Stomach (tissue), 9 donors: ENCODE results near the gene TTF1. TPM values are rescaled to one million over a fixed set of nuclear protein-coding genes. Genes with fewer than 3 reads are reported as not detected.
"Not testable (repeated sequence)": the region's sequence is repeated elsewhere in the genome, so short reads cannot be mapped to it uniquely, and the experiment has no call there.

Source experiments
- DNase-seq, 2 donors: peaks; one replicate each; pipeline versions ENCODE4 v3.0.0 to v3.0.0-alpha.2; 2013 to 2019
- H3K27ac ChIP-seq, 5 donors: fragments of 200-600 bp in 4 of 5; sonication (generic) in 4 of 5; one replicate each; pipeline ENCODE4 v1.5.1; 2013 to 2019; ENCODE audit warnings: mild to moderate bottlenecking in 1 of 5, moderate library complexity in 1 of 5
- H3K27me3 ChIP-seq, 3 donors: fragments of 200-600 bp; sonication (generic); one replicate each; pipeline ENCODE4 v1.5.1; 2017 to 2019; ENCODE audit warnings: mixed run types in 1 of 3
- H3K36me3 ChIP-seq, 4 donors: fragments of 200-600 bp; sonication (generic); 1 replicate in 3 of 4; 2 replicates in 1 of 4; pipeline ENCODE4 v1.5.1; 2016 to 2019
- H3K4me1 ChIP-seq, 4 donors: fragments of 200-600 bp; sonication (generic); one replicate each; pipeline ENCODE4 v1.5.1; 2016 to 2019
- H3K4me3 ChIP-seq, 4 donors: fragments of 200-600 bp; sonication (generic) in 3 of 4; one replicate each; pipeline ENCODE4 v1.5.1; 2016 to 2019; ENCODE audit warnings: mild to moderate bottlenecking in 1 of 4
- H3K9me3 ChIP-seq, 4 donors: fragments of 200-600 bp; sonication (generic); one replicate each; pipeline ENCODE4 v1.5.1; 2016 to 2019
- EP300 ChIP-seq: sonication (generic); formaldehyde crosslinking; IDR thresholded peaks from one replicate; pipeline ENCODE4 v1.6.1; 2017; ENCODE audit warnings: antibody characterized with exemption
- POLR2A ChIP-seq, 4 donors: fragments of 450-650 bp; IDR thresholded peaks; one replicate each; pipeline ENCODE4 v1.6.1; 2016; ENCODE audit warnings: antibody characterized with exemption in 4 of 4, control low read depth in 2 of 4, mild to moderate bottlenecking in 1 of 4, moderate library complexity in 1 of 4
- POLR2AphosphoS5 ChIP-seq, 3 donors: sonication (generic); formaldehyde crosslinking; IDR thresholded peaks; one replicate each; pipeline ENCODE4 v1.6.1; 2016; ENCODE audit warnings: antibody characterized with exemption in 3 of 3
- WGBS, 5 donors: extraction: QIAGEN DNeasy Blood & Tissue Kit in 3 of 5; methylation state at CpG; one replicate each; pipeline versions ENCODE4 v1.1.5 to v1.1.7; 2013 to 2018; 5-methylcytosine and 5-hydroxymethylcytosine counted together
- intact Hi-C: fragments of 100-400 bp; cut with DNase I; formaldehyde crosslinking; loops from one replicate; pipeline ENCODE4 v1.15.1; 2023; ENCODE audit warnings: low total_unique reads
- polyA plus RNA-seq, 3 donors: library from polyadenylated mRNA; stranded (reverse); fragments of 200-250 nt; gene quantifications; one replicate each; pipeline ENCODE4 v1.2.3, GENCODE V29; 2013
- total RNA-seq, 5 donors: library from RNA; depleted of rRNA; stranded (reverse); fragments of >200 nt; gene quantifications; one replicate each; pipeline versions ENCODE4 v1.1.0 to v1.2.3, GENCODE V29; 2014 to 2016
- TF ChIP-seq, protein P1 (sequence below), 7 experiments: fragments of 450-650 bp in 4 of 7; fragments of 200-600 bp in 3 of 7; sonication (generic) in 3 of 7; IDR thresholded peaks; one replicate each; pipeline ENCODE4 v1.5.1; 2016 to 2019; ENCODE audit warnings: antibody characterized with exemption in 7 of 7, control low read depth in 2 of 7, mild to moderate bottlenecking in 1 of 7
- donor health status: healthy with polysubstance abuse.
- donor health status: Bipolar disorder and iron deficiency.
- donor health status: healthy.

Gene TTF1
- total and polyA plus RNA-seq, 8 donors = 4.0 to 18.5 (median 12.1) TPM

DNA sequence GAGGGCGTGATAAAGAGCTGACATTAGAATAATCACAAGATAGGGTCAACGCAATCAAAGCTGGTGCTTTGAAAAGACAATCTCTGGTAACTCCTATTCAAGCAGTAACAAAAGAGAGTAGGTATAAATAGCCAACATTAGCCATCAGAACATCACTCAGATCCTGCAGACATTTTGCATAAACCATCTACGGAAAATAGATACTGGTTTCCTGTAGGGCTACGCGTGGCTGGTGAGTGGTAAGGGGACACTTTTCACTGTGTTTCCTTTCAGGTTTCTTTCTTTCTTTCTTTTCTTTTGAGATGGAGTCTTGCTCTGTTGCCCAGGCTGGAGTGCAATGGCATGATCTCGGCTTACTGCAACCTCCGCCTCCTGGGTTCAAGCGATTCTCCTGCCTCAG lies 22.3 kb downstream of the TTF1 start:
- no peak overlapping the region for H3K27ac ChIP-seq
- no peaks in the 10 kb centered on the region for H3K4me1 ChIP-seq
- WGBS, 5 donors = 88 to 94% (median 91%) methylated on average over 8 of the region's 8 CpGs
- no peak for DNase-seq
- H3K27me3 ChIP-seq = no peaks in the 10 kb centered on the region
- no peak overlapping the region for H3K4me3 ChIP-seq
- H3K36me3 ChIP-seq = peaks cover 41 to 100% (median 99%) of the 10 kb centered on the region in 4 donors
- TF ChIP-seq POLR2AphosphoS5 (IDR thresholded peaks at IDR 0.05) (no peak), EP300 (no peak), POLR2A (IDR thresholded peaks at IDR 0.05) (no peak)
- TF ChIP-seq, protein P1, sequence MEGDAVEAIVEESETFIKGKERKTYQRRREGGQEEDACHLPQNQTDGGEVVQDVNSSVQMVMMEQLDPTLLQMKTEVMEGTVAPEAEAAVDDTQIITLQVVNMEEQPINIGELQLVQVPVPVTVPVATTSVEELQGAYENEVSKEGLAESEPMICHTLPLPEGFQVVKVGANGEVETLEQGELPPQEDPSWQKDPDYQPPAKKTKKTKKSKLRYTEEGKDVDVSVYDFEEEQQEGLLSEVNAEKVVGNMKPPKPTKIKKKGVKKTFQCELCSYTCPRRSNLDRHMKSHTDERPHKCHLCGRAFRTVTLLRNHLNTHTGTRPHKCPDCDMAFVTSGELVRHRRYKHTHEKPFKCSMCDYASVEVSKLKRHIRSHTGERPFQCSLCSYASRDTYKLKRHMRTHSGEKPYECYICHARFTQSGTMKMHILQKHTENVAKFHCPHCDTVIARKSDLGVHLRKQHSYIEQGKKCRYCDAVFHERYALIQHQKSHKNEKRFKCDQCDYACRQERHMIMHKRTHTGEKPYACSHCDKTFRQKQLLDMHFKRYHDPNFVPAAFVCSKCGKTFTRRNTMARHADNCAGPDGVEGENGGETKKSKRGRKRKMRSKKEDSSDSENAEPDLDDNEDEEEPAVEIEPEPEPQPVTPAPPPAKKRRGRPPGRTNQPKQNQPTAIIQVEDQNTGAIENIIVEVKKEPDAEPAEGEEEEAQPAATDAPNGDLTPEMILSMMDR (IDR thresholded peaks at IDR 0.05) = no peak
- no peaks in the 10 kb centered on the region for H3K9me3 ChIP-seq
- intact Hi-C loops = no loop called here

GRCh38 chr9:132383462-132383883 lies 23.2 kb downstream of the TTF1 start:
- H3K4me3 ChIP-seq = no peak overlapping the region
- DNase-seq = no peak
- H3K27ac ChIP-seq = peak overlapping the region in 1 of 5 donors; percentile 7
- no peaks in the 10 kb centered on the region for H3K9me3 ChIP-seq
- WGBS, 5 donors = 80 to 89% (median 86%) methylated on average over 10 of the region's 10 CpGs
- TF ChIP-seq, protein P1 (IDR thresholded peaks at IDR 0.05) = no peak
- TF ChIP-seq POLR2AphosphoS5 (IDR thresholded peaks at IDR 0.05) (no peak), EP300 (no peak), POLR2A (IDR thresholded peaks at IDR 0.05) (no peak)
- peaks cover 40 to 100% (median 99%) of the 10 kb centered on the region in 4 donors for H3K36me3 ChIP-seq
- intact Hi-C loops = no loop called here
- H3K27me3 ChIP-seq = no peaks in the 10 kb centered on the region
- H3K4me1 ChIP-seq = no peaks in the 10 kb centered on the region

GRCh38 chr9:132381966-132382541 lies 24.6 kb downstream of the TTF1 start:
- no peaks in the 10 kb centered on the region for H3K27me3 ChIP-seq
- H3K36me3 ChIP-seq = peaks cover 33 to 100% (median 99%) of the 10 kb centered on the region in 4 donors
- TF ChIP-seq POLR2A (IDR thresholded peaks at IDR 0.05) (no peak), POLR2AphosphoS5 (IDR thresholded peaks at IDR 0.05) (no peak), EP300 (no peak)
- TF ChIP-seq, protein P1 (IDR thresholded peaks at IDR 0.05) = no peak
- DNase-seq = no peak
- 78 to 88% (median 84%) methylated on average over 9 of the region's 9 CpGs for WGBS, 5 donors
- intact Hi-C loops = no loop called here
- no peak overlapping the region for H3K4me3 ChIP-seq
- H3K9me3 ChIP-seq = no peaks in the 10 kb centered on the region
- H3K27ac ChIP-seq = no peak overlapping the region
- no peaks in the 10 kb centered on the region for H3K4me1 ChIP-seq

DNA sequence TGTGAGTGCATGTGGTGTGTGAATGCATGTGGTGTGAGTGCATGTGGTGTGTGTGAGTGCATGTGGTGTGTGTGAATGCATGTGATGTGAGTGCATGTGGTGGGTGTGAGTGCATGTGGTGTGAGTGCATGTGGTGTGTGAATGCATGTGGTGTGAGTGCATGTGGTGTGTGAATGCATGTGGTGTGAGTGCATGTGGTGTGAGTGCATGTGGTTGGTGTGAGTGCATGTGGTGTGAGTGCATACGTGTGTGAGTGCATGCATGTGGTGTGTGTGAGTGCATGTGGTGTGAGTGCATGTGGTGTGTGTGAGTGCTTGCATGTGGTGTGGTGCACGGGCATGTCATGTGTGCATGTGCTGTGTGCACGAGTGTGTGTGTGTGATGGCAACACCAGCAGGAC lies 28.2 kb downstream of the TTF1 start:
- H3K4me3 ChIP-seq, DNase-seq, H3K9me3 ChIP-seq, H3K27ac ChIP-seq, intact Hi-C loops, H3K4me1 ChIP-seq, H3K27me3 ChIP-seq: not testable (repeated sequence)
- WGBS, 5 donors = 86 to 97% (median 95%) methylated on average over 3 of the region's 3 CpGs
- H3K36me3 ChIP-seq = peaks cover 27 to 93% (median 88%) of the 10 kb centered on the region in 4 donors

- intact Hi-C loops, H3K9me3 ChIP-seq, H3K4me1 ChIP-seq, H3K27me3 ChIP-seq, H3K27ac ChIP-seq, DNase-seq, H3K4me3 ChIP-seq: not testable (repeated sequence)
- peaks cover 27 to 86% (median 82%) of the 10 kb centered on the region in 4 donors for H3K36me3 ChIP-seq
- 81 to 100% (median 98%) methylated on average over 2 of the region's 2 CpGs for WGBS, 5 donors
Observed at GRCh38 chr9:132377769-132378168, 28.9 kb downstream of the TTF1 start.
